ENCODE results near the gene CLIP3.
"Not testable (repeated sequence)": the region's sequence is repeated elsewhere in the genome, so short reads cannot be mapped to it uniquely, and the experiment has no call there.

Gene CLIP3

DNA sequence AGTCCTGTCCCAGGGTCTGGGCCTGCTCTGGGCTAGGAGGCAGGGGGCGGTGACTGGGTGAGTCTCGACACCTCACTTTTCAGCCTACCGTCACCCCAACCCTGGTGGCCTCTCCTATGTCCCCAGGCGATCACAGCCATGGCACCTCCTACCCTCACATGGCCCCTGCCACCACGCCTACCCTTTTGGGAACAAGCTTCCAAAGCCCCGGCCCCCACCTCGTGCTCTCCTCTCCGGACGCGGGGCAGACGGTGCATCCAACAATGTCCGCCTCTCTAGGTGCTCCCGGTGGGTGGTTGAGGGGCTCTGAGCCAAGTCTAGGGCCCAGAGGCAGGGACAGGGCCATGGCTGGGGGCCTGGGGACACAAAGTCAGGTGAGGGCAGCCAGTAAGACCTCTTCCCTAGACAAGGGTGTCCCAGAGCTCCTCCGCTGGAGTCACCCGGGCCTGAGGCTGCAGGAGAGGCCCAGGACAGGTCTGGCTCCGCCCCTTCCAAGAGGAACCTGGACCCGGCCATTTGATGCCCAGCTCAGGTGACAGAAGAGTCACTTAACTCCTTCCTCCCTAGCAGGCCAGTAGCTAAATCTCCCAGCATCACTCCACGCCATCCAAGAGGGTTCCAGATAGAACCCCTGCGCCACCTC, 24.2 kb downstream of the CLIP3 start, which contains the start of gene SYNE4:
Gene SYNE4, minus strand, starts transcription at position 478 of the 643 bp plus-strand sequence. Its CDS starts 132 bp downstream, at position 346.
- DNase-seq, result no peak

DNA sequence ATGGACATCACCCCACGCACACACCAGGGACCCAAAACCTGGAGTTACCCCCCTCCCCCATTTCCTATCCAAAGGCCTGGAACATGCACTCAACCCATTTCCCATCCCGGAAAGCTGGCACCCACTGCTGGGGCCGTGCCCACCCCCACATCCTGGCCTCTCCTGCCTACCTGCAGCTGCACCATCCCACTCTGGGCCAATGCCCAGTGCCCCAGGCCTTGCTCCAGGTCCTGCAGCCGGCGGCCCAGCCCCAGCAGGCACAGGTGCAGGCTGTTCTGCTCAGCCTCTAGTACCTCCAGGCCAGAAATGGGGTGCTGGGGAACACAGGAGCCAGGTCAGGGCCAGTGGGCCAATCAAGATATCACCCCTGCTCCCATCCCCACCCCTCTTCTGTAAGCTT, 25.7 kb downstream of the CLIP3 start:
- DNase-seq, result no peak

DNA sequence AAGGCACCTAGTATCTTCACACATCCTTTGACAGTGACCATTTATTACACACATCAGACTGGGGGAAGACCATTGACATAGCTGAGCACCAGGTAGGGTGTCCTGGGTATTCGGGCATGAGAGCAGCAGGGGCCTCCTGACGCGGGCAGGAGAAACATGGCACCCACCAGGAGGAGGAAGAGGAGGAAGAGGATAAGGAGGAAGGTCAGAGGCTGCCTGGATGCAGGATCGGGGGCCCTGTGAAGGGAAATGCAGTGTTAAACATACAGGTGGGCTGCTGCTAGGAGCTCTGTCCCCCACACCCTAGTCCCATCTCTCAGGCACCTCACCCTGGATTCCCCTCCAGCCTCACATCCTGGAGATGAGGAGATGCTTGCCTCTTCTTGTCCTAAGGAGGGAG, 29.4 kb downstream of the CLIP3 start:
- no peak for DNase-seq

DNA sequence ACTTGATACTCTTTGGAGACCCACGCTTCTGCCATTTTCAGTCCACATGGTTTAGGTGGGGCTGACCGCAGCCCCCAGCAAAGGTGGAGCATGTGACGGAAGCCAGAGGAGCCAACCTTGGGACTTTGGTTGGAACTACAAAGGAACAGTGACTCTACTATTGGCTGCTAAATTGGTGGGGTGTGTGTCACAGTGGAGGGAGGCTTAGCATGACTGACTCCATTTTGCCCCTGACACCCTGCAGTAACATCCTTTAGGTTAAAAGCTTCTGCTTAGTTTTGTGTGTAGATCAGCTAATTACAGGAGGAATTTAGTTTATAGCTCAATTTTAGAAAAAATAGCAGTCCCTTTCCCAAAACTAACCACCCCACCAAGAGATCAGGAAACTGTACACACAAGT, 31.1 kb downstream of the CLIP3 start:
- no peak for DNase-seq

DNA sequence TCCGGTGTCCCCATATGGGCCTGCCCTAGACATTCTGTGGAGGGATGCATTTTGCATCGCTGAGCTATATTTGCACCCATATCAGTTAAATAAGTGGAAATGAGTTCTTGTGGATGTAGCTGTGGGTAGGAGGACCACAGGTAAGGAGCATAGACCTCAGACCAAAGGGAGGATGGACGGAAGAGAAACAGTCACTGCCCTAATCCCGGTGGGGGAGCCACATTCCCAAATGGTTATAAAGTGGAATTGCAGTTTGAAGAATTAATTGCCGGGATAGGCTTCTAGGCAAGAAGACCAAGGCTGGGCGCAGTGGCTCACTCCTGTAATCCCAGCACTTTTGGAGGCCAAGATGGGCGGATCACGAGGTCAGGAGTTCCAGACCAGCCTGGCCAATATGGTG, 35.9 kb downstream of the CLIP3 start:
- no peak for DNase-seq

DNA sequence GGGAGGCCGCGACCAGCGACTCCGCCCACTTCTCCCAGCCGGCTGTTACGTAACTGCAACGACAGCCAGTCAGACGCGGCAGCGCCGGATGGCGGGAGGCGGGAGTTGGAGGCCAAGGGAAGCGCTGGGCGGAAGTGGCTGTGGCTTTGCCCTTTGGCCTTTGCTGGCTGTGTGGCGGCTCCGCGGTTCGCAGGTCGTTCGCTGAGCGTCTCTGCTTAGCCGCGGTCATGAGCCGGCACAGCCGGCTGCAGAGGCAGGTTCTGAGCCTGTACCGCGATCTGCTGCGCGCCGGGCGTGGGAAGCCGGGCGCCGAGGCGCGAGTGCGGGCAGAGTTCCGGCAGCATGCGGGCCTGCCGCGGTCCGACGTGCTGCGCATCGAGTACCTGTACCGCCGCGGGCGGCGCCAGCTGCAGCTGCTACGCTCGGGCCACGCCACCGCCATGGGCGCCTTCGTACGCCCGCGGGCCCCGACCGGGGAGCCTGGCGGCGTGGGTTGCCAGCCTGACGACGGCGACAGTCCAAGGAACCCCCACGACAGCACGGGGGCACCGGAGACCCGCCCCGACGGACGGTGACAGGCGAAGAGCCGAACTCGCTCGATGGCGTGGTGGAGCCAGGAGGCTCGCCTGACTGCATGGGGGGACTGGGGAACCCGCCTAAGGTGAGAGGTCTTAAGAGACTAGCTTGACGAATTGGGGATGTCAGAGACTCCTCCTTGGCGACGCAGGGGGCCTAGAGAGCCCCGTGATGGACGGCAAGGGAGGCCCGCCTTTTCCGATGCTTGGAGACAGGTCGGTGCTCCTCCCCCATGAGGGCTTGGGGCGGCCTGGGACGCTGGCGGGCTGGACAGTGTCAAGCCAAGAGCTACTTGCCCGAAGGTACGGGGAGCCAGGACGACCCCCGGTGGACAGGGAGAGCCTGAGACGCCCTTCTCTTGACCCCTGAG, 37.4 kb downstream of the CLIP3 start, which contains the start of gene SDHAF1:
Gene SDHAF1, plus strand, starts transcription at position 141 of the 946 bp plus-strand sequence. Its CDS starts 87 bp downstream, at position 228.
- peak; percentile 87 for DNase-seq

DNA sequence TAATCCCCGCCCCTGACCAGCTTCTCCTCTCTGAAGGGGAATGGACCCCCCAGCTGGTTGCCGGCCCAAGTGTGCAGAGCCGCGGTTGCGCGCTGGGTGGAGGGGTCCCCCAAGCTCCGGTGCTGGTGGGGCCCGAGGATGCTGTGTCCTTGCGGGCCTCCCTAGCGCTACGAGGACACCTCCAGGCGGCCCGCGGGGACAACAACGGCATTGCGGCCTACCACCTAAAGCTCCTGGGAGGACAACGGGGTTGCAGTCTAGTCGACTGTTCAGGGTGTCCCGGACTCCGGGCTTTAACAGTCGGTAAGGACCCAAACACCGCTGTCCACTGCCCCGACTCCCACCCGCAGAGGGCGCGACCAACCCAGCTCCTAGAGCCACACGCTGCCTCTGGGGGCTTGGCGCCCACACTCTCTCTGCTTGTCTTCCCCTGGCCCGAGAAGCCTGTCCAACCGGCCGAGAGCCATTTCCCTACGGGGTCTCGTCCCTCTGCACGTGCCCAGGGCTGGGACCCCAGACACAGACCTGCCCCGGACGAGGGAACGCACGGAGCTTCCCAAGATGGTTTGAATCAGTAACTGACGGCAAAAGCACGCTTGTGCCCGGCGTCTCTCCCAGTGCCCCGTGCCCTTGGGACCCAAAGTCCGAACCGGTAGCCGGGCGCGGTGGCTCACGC, 38.6 kb downstream of the CLIP3 start:
- no peak for DNase-seq

DNA sequence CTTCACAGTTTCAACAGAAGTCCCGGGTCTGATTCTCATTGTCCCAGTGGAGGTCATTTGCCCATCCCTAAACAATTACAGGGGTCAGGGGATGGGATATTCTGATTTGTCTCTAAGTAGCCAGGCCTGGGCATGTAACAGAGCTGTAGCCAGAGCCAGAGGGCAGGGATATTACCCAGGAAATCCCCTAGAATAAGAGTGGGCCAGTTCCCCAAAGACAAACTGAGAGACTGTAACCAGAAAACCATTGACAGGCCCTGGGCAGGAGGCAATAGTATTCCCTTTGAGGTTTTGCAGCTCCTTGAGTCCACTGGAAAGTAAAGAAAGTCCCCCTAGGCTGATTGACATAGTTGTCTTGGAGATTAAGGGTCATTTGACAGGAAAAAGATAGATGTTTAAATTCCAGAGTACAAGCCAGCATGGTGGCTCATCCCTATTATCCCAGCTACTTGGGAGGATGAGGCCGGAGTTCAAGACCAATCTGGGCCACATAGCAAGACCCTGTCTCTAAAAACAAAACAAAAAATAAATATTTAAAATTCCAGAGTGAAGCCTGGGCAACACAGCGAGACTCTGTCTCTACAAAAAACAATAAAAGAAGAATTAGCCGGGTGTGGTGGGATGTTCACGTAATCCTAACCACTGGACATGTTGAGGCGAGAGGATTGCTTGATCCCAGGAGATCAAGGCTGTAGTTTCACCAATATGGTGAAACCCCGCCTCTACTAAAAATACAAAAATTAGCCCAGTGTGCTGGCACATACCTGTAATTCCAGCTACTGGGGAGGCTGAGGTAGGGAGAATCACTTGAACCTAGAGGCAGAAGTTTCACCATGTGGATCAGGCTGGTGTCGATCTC, 39.5 kb downstream of the CLIP3 start:
- DNase-seq, result no peak

DNA sequence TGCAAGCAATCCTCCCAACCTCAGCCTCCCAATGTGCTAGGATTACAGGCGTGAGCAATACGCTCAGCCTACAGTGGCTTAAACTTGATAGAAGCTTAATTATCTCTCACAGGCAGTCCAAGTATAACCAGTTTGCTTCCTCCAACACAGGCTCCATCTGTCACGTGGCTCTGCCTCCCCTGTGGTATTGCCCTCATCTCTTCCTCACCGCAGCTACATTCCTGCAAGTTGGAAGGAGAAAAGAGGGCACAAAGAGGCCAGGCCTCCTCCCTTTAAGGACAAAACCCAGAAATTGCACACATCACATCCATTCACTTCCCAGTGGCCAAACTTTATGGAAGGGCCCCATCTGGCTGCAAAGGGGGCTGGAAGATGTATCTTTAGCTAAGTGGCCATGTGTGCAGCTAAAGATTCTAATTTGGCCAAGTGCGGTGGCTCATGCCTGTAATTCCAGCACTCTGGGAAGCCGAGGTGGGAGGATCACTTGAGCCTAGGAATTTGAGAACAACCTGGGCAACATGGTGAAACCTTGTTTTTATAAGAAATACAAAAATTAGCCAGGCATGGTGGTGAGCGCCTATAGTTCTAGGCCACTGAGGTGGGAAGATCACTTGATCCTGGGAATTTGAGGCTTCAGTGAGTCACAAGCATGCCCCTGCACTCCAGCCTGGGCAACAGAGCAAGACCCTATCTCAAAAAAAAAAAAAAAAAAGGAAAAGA, 40.8 kb downstream of the CLIP3 start:
- no peak for DNase-seq

DNA sequence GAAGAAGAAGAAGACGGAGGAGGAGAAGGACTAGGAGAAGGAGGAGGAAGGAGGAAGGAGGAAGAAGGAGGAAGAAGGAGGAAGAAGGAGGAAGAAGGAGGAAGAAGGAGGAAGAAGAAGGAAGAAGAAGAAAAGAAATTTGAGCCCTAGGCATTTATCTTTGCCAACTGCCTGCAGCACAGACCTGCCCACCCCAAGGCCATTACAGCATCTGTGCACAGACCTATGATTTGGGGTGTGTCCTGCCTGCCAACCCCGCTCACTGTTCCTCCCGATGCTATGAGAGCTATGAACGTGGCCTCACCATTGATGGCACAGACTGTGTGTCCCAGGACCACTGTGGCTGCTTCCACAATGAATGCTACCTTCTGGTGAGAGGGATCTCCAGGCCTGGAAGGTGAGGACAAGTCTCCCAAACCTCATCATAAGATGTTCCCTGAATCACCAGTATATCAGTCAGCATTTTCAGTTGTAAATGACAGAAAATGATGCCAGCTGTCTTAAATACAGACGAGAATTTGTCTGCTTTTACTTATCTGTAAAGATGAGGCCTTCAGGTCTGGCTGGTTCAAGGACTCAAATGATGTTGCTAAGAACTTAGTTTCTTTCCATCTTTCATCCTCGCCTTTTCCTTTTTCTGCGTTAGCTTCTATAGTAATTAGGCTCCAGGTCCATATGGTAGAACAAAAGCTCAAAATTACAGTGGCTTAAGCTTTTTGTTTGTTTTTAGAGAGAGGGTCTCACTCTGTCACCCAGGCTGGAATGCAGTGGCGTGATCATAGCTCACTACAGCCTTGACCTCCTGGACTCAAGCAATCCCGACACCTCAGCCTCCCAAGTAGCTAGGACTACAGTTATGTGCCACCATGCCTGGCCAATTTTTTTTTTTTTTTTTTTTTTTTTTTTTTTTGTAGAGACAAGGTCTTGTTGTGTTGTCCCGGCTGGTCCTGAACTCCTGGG, 41.6 kb downstream of the CLIP3 start:
- no peak for DNase-seq

DNA sequence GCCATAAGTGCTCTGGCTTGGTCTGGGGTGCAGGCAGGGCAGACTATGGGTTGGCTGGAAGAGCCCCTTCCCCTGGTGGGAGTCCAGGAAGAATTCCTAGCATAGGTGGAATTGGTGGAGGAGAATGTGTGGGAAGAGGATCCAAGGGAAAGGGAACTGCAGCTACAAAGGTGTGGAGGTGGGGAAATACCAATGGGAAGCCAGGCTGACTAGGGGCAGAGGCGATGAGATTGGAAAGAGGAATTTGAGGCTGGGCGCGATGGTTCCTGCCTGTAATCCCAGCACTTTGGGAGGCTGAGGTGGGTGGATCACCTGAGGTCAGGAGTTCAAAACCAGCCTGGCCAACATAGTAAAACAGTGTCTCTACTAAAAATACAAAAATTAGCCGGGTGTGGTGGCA, 42.5 kb downstream of the CLIP3 start:
- DNase-seq, result no peak

DNA sequence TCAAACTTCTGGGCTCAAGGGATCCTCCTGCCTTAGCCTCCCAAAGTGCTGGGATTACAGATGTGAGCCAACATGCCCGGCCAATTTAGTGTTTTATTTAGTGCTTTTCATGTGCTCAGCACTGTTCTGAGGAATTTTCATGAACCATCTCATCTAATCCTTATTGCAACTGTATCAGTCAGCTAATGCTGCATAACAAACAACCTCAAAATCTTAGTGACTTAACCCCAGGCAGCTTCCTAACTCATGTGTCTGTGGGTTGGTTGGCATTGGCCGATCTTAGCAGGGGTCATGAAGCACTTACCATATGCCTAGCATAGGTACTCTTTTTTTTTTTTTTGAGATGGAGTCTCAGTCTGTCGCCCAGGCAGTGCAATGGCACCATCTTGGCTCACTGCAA, 43.8 kb downstream of the CLIP3 start:
- DNase-seq, result no peak

DNA sequence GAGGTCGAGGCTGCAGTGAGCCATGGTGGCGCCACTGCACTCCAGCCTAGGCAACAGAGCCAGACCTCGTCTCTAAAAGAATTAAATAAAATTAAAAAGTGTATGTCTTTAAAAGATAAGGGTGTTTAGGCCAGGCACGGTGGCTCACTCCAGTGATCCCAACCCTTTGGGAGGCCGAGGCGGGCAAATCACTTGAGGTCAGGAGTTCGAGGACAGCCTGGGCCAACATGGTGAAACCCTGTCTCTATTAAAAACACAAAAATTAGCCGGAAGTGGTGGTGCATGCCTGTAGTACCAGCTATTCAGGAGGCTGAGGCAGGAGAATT, 45.1 kb downstream of the CLIP3 start:
- DNase-seq, result no peak

DNA sequence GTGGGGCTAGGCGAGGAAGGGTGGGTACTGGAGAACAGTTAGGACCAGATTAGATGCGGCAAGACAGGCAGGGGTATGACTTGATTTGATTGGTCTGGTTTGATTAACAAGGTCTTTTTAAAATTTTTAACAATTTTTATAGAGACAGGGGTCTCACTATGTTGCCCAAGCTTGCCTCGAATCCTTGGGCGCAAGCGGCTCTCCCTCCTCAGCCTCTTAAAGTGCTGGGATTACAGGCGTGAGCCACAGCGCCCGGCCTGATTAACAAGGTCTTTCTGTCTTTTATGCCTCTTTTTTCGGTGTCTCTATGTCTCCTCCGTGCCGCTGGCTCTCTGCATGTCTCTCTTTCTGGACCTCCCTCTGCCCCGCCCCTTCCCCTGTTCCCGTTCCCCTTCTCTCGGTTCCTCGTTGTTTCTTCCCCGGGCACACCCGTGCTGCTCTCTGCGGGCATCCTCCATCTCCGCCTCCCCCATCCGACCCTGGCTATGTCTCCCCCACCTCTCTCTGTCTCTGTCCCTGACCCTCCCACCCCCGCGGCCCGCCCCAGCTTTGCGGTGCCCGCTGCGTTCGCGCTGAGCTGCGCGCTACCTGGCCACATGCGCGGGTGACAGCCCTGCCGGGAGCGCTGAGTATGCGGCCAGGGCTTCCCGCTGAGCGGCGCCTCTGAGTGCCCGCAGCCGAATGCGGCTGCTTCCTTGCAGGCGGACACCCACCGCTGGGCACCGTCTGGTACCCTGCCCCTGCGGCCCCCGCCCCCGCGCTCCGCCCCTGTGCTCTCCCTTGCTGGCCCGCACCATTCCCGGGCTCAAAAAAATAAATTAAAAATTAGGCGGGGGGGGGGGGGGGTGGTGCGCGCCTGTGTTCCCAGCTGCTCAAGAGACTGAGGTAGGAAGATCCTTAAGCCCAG, 45.8 kb downstream of the CLIP3 start:
- no peak for DNase-seq

DNA sequence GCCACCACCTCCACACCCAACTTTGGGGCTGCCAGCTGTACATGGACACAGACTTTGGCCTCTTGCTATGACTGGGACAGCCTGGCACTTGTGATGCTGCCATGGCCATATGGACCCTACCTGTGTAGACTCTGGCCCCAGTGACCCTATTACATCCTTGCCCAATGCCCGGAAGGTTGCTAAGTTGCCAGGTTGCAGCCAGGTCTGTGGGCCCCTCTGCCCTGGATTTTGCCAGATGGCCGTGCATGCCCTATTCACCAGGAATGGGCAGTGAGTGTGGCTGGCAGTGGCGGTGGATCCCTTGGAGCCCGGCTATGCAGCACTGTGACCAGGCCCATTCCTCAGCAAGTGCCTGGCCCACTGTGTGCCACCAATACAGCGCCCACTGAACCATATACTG, 46.6 kb downstream of the CLIP3 start:
- no peak for DNase-seq

DNA sequence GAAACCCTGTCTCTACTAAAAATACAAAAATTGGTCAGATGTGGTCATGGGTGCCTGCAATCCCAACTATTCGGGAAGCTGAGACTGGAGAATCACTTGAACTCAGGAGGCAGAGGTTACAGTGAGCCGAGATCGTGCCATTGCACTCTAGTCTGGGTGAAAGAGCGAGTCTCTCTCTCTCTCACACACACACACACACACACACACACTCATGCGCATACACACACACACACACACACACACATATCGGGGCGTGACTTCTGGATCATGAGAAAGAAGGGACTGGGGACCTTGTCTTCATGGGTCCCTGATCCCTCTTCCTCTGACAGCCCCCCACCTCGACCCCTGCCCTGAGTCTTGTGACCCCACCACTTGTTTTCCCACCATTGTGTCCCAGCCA, 49.5 kb downstream of the CLIP3 start:
- DNase-seq, result no peak

DNA sequence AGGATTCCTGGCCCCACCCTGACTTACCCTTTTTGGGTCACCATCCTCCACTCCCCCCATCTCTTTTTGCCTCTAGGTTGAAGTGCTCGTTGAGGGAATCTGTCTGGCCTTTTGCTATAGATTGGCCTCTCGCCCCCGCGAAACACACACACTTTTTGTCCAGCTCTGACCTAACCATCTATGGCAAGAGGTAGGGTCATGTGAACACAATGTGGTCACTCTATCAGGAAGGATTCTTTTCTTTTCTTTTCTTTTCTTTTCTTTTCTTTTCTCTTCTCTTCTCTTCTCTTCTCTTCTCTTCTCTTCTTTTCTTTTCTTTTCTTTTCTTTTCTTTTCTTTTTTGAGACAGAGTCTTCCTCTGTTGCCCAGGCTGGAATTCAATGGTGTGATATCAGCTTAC, 51.7 kb downstream of the CLIP3 start:
- not testable (repeated sequence) for DNase-seq

DNA sequence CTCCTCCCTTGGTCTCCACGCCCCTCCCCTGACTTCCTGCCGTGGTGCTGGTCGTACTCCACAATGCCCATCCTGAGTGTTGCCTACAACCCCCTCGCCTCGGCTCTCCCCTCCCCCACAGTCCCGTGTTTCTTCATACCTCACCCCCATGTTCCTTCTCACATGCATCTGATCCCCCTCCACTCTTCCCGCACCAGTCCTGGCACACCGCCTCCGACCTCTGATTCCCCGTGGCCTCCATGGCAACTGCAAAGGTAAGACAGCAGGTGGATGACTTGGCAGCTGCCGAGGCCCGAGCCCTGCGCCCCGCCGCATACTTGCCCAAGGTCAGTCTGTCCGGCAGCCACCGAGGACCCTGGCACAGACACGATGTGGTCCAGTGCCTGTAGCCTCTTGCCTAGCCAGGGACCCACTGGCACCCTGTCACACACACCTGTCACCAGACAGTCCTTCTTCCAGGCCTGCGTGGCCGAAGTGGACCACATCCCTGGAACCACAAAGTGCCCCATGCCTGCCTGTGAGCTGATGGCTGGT, 53.8 kb downstream of the CLIP3 start:
- no peak for DNase-seq

DNA sequence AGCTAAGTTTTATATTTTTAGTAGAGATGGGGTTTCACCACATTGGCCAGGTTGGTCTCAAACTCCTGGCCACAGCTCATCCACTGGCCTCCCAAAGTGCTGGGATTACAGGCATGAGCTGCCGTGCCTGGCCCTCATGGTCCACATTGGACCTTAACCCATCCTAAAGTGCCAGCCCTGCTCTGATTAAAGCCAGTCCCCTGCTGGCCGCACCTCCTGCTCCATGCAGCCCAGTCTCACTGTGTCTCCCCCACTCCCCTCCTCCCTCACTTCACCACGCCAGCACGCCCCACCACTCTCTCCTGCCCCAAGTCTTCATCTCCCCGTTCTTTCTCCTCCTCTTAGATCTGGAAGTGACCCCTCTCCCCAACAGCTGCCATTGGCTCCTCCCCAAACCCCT, 54.4 kb downstream of the CLIP3 start:
- no peak for DNase-seq
